ENCODE measurements around the gene PIGX.

DNA sequence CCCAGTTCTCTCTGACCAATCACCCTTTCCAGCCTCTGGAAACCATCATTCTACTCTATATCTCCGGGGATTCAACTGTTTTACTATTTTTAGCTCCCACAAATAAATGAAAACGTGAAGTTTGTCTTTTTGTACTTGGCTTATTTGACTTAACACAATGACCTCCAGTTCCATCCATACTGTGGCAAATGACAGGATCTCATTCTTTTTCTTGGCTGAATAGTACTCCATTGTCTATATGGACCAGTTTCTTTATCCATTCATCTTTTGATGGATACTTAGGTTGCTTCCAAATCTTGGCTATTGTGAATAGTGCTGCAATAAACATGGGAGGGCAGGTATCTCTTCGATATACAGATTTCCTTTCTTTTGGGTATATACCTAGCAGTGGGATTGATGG is 38.5 kb upstream of the PIGX start:
- TF ChIP-seq, protein P1, sequence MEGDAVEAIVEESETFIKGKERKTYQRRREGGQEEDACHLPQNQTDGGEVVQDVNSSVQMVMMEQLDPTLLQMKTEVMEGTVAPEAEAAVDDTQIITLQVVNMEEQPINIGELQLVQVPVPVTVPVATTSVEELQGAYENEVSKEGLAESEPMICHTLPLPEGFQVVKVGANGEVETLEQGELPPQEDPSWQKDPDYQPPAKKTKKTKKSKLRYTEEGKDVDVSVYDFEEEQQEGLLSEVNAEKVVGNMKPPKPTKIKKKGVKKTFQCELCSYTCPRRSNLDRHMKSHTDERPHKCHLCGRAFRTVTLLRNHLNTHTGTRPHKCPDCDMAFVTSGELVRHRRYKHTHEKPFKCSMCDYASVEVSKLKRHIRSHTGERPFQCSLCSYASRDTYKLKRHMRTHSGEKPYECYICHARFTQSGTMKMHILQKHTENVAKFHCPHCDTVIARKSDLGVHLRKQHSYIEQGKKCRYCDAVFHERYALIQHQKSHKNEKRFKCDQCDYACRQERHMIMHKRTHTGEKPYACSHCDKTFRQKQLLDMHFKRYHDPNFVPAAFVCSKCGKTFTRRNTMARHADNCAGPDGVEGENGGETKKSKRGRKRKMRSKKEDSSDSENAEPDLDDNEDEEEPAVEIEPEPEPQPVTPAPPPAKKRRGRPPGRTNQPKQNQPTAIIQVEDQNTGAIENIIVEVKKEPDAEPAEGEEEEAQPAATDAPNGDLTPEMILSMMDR (IDR thresholded peaks at IDR 0.05; ENCODE audit: poor library complexity, severe bottlenecking): no peak
- no peak for TF ChIP-seq EZH2 (IDR thresholded peaks at IDR 0.05; ENCODE audit: borderline replicate concordance, insufficient read depth, low read length, poor library complexity, severe bottlenecking)
- TF ChIP-seq POLR2AphosphoS5 (IDR thresholded peaks at IDR 0.05): no peak
- TF ChIP-seq EP300 (conservative IDR thresholded peaks at IDR 0.05; ENCODE audit: poor library complexity, severe bottlenecking): no peak
- TF ChIP-seq RAD21 (conservative IDR thresholded peaks at IDR 0.05): no peak

All from neural cell (in vitro differentiated cells).